H9 (cell line): ENCODE results near the gene CPXM2. TPM values are rescaled to one million over a fixed set of nuclear protein-coding genes. Genes with fewer than 3 reads are reported as not detected.

ENCODE experiments used
- DNase-seq: peaks from one replicate; pipeline ENCODE4 v3.0.0-alpha.2; 2017
- H2AFZ ChIP-seq: one replicate; pipeline ENCODE4 v1.6.1; 2013; ENCODE audit warnings: mild to moderate bottlenecking, low read length, control low read depth, moderate library complexity
- H2AK5ac ChIP-seq: 2 replicates; pipeline ENCODE4 v1.6.1; 2013; ENCODE audit warnings: low read length, control low read depth, mixed read lengths; ENCODE audit not compliant: insufficient read length
- H2BK120ac ChIP-seq: one replicate; pipeline ENCODE4 v1.6.1; 2013; ENCODE audit warnings: low read depth, mild to moderate bottlenecking, low read length, control low read depth, inconsistent platforms; ENCODE audit not compliant: poor library complexity, severe bottlenecking
- H2BK12ac ChIP-seq: 2 replicates; pipeline ENCODE4 v1.6.1; 2013; ENCODE audit warnings: low read length, control low read depth, mixed read lengths, low read depth; ENCODE audit not compliant: insufficient read length
- H2BK15ac ChIP-seq: 2 replicates; pipeline ENCODE4 v1.6.1; 2013; ENCODE audit warnings: low read depth, low read length, control low read depth
- H2BK20ac ChIP-seq: one replicate; pipeline ENCODE4 v1.6.1; 2013; ENCODE audit warnings: low read depth, mild to moderate bottlenecking, low read length, control low read depth, inconsistent platforms; ENCODE audit not compliant: poor library complexity, severe bottlenecking
- H2BK5ac ChIP-seq: 2 replicates; pipeline ENCODE4 v1.6.1; 2013; ENCODE audit warnings: low read length, control low read depth, mixed read lengths; ENCODE audit not compliant: insufficient read length
- H3K14ac ChIP-seq: 2 replicates; pipeline ENCODE4 v1.6.1; 2013; ENCODE audit warnings: low read length, control low read depth; ENCODE audit not compliant: insufficient read depth
- H3K18ac ChIP-seq: 2 replicates; pipeline ENCODE4 v1.6.1; 2013; ENCODE audit warnings: low read depth, mild to moderate bottlenecking, mixed read lengths, low read length, control low read depth; ENCODE audit not compliant: insufficient read length
- H3K23ac ChIP-seq: 2 replicates; pipeline ENCODE4 v1.6.1; 2013; ENCODE audit warnings: low read length, control low read depth, mixed read lengths, low read depth; ENCODE audit not compliant: insufficient read length
- H3K23me2 ChIP-seq: 2 replicates; pipeline ENCODE4 v1.6.1; 2013; ENCODE audit warnings: low read depth, mild to moderate bottlenecking, mixed read lengths, low read length, control low read depth; ENCODE audit not compliant: insufficient read length, poor library complexity, severe bottlenecking
- H3K27ac ChIP-seq: 2 replicates; pipeline ENCODE4 v1.5.1; 2013; ENCODE audit warnings: low read length, control low read depth, mixed read lengths, low read depth; ENCODE audit not compliant: insufficient read length
- H3K27me3 ChIP-seq: 2 replicates; pipeline ENCODE4 v1.6.1; 2013; ENCODE audit warnings: low read length, control low read depth, inconsistent platforms; ENCODE audit not compliant: insufficient read depth
- H3K4ac ChIP-seq: 2 replicates; pipeline ENCODE4 v1.6.1; 2013; ENCODE audit warnings: low read depth, mild to moderate bottlenecking, control low read depth, inconsistent platforms, low read length, moderate library complexity
- H3K4me1 ChIP-seq: 2 replicates; pipeline ENCODE4 v1.6.1; 2013; ENCODE audit warnings: low read length, control low read depth, inconsistent platforms; ENCODE audit not compliant: insufficient read depth
- H3K4me2 ChIP-seq: 2 replicates; pipeline ENCODE4 v1.6.1; 2013; ENCODE audit warnings: low read length, control low read depth, mixed read lengths; ENCODE audit not compliant: insufficient read length, insufficient read depth
- H3K56ac ChIP-seq: 2 replicates; pipeline ENCODE4 v1.6.1; 2013; ENCODE audit warnings: low read depth, mild to moderate bottlenecking, mixed read lengths, low read length, control low read depth; ENCODE audit not compliant: insufficient read length
- H3K79me1 ChIP-seq: 2 replicates; pipeline ENCODE4 v1.6.1; 2013; ENCODE audit warnings: low read depth, mild to moderate bottlenecking, moderate library complexity, low read length, control low read depth, inconsistent platforms; ENCODE audit not compliant: insufficient read depth, poor library complexity, severe bottlenecking
- H3K79me2 ChIP-seq: 2 replicates; pipeline ENCODE4 v1.6.1; 2013; ENCODE audit warnings: low read length, control low read depth, inconsistent platforms; ENCODE audit not compliant: insufficient read depth
- H3K9ac ChIP-seq: 2 replicates; pipeline ENCODE4 v1.6.1; 2013; ENCODE audit warnings: low read length, control low read depth, mixed read lengths; ENCODE audit not compliant: insufficient read length; ENCODE audit errors: extremely low read depth
- H3K9me3 ChIP-seq: one replicate; pipeline ENCODE4 v1.6.1; 2013; ENCODE audit warnings: low read depth, low read length, inconsistent platforms; ENCODE audit not compliant: control insufficient read depth
- H3T11ph ChIP-seq: one replicate; pipeline ENCODE4 v1.6.1; 2013; ENCODE audit warnings: mild to moderate bottlenecking, low read length, control low read depth, inconsistent platforms
- H4K20me1 ChIP-seq: one replicate; pipeline ENCODE4 v1.6.1; 2013; ENCODE audit not compliant: control insufficient read depth, insufficient read length, insufficient read depth
- H4K5ac ChIP-seq: 2 replicates; pipeline ENCODE4 v1.6.1; 2013; ENCODE audit warnings: low read depth, mild to moderate bottlenecking, mixed read lengths, low read length, control low read depth; ENCODE audit not compliant: insufficient read length
- H4K8ac ChIP-seq: replicated peaks from 2 replicates; pipeline ENCODE4 v1.6.1; 2013; ENCODE audit warnings: low read length, control low read depth, mixed read lengths, low read depth; ENCODE audit not compliant: insufficient read length
- H4K91ac ChIP-seq: 2 replicates; pipeline ENCODE4 v1.6.1; 2013; ENCODE audit warnings: low read depth, mild to moderate bottlenecking, moderate library complexity, mixed read lengths, low read length, control low read depth; ENCODE audit not compliant: insufficient read length
- H3K27ac Mint-ChIP-seq, 3 experiments: 2 replicates in 2 of 3; 3 replicates in 1 of 3; pipeline ENCODE4 v1.8.0; 2020 to 2021; ENCODE audit warnings: mixed read lengths in 3 of 3, mild to moderate bottlenecking in 1 of 3, moderate library complexity in 1 of 3
- H3K27me3 Mint-ChIP-seq: 2 replicates; pipeline ENCODE4 v1.8.0; 2021; ENCODE audit warnings: low read depth, mild to moderate bottlenecking, moderate library complexity, mixed read lengths
- H3K36me3 Mint-ChIP-seq, 3 experiments: 2 replicates in 2 of 3; 3 replicates in 1 of 3; pipeline ENCODE4 v1.8.0; 2020 to 2021; ENCODE audit warnings: low read depth in 3 of 3, mixed read lengths in 3 of 3; ENCODE audit not compliant: insufficient read depth in 1 of 3
- H3K4me1 Mint-ChIP-seq, 2 experiments: 2 replicates each; pipeline ENCODE4 v1.8.0; 2020; ENCODE audit warnings: mixed read lengths in 2 of 2
- H3K4me3 Mint-ChIP-seq, 2 experiments: 2 replicates in 1 of 2; 3 replicates in 1 of 2; pipeline ENCODE4 v1.8.0; 2020 to 2021; ENCODE audit warnings: mild to moderate bottlenecking in 2 of 2, mixed read lengths in 2 of 2, moderate library complexity in 1 of 2
- H3K9me3 Mint-ChIP-seq, 2 experiments: 2 replicates in 1 of 2; 3 replicates in 1 of 2; pipeline ENCODE4 v1.8.0; 2020; ENCODE audit warnings: mild to moderate bottlenecking in 2 of 2, mixed read lengths in 2 of 2, moderate library complexity in 1 of 2
- WGBS: extraction: QIAGEN DNeasy Blood & Tissue Kit; methylation state at CpG from one replicate; pipeline ENCODE4 v1.1.7; 2013; ENCODE audit warnings: missing lambda C conversion rate, low lambda C conversion rate, mixed read lengths; ENCODE audit not compliant: insufficient read length; ENCODE audit errors: extremely low coverage; 5-methylcytosine and 5-hydroxymethylcytosine counted together
- total RNA-seq: library from RNA; stranded (reverse); gene quantifications from 2 replicates; pipeline ENCODE4 v1.2.1, GENCODE V29; 2021
- TF ChIP-seq, protein P1 (sequence below): fragments of 200-600 bp; sonication (generic); conservative IDR thresholded peaks from 3 replicates; pipeline ENCODE4 v1.8.0; 2021; ENCODE audit warnings: antibody characterized with exemption, mild to moderate bottlenecking

The CPXM2 gene
- total RNA-seq, 1 experiment from 2014 or later, result 1.7 TPM

- WGBS, result no CpG with 5 or more reads among the region's 7 CpGs
These were observed 132.6 kb downstream of the CPXM2 start for GRCh38 chr10:123759041-123759440.

More at GRCh38 chr10:123759041-123759440, 132.6 kb downstream of the CPXM2 start:
- H3K27ac ChIP-seq, result no peak overlapping the region
- no peak overlapping the region for H3K14ac ChIP-seq
- H3T11ph ChIP-seq, result no peak overlapping the region
- TF ChIP-seq, protein P1, sequence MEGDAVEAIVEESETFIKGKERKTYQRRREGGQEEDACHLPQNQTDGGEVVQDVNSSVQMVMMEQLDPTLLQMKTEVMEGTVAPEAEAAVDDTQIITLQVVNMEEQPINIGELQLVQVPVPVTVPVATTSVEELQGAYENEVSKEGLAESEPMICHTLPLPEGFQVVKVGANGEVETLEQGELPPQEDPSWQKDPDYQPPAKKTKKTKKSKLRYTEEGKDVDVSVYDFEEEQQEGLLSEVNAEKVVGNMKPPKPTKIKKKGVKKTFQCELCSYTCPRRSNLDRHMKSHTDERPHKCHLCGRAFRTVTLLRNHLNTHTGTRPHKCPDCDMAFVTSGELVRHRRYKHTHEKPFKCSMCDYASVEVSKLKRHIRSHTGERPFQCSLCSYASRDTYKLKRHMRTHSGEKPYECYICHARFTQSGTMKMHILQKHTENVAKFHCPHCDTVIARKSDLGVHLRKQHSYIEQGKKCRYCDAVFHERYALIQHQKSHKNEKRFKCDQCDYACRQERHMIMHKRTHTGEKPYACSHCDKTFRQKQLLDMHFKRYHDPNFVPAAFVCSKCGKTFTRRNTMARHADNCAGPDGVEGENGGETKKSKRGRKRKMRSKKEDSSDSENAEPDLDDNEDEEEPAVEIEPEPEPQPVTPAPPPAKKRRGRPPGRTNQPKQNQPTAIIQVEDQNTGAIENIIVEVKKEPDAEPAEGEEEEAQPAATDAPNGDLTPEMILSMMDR, result no peak
- peaks cover 34 to 37% of the 10 kb centered on the region in 2 experiments for H3K4me1 Mint-ChIP-seq
- no peaks in the 10 kb centered on the region for H3K27me3 ChIP-seq
- H3K4ac ChIP-seq, result no peak overlapping the region
- no peak overlapping the region for H3K4me3 Mint-ChIP-seq
- peaks cover 11% of the 10 kb centered on the region; the same call in 1 of the 2 replicates for H3K4me1 ChIP-seq
- no peaks in the 10 kb centered on the region for H3K79me1 ChIP-seq
- H3K36me3 Mint-ChIP-seq, result no peaks in the 10 kb centered on the region
- H3K79me2 ChIP-seq, result no peaks in the 10 kb centered on the region
- no peak overlapping the region for H3K9ac ChIP-seq
- H3K4me2 ChIP-seq, result no peak overlapping the region
- H3K9me3 Mint-ChIP-seq, result no peaks in the 10 kb centered on the region
- no peak overlapping the region for H2AFZ ChIP-seq
- H2BK20ac ChIP-seq, result no peak overlapping the region
- H3K18ac ChIP-seq, result no peak overlapping the region
- H4K91ac ChIP-seq, result no peak overlapping the region
- no peak overlapping the region for H2AK5ac ChIP-seq
- no peak overlapping the region for H4K8ac ChIP-seq
- H3K27ac Mint-ChIP-seq, result 0 out of 7 replicates have a peak overlapping the region, but pooled peaks of 1 of the 3 experiments have one; percentile 37
- no peak overlapping the region for H2BK5ac ChIP-seq
- no peaks in the 10 kb centered on the region; the same call in 1 of the 2 replicates for H3K27me3 Mint-ChIP-seq
- H4K20me1 ChIP-seq, result no peaks in the 10 kb centered on the region
- H3K23ac ChIP-seq, result no peak overlapping the region
- no peak overlapping the region for H2BK12ac ChIP-seq
- no peak overlapping the region for H4K5ac ChIP-seq
- no peak overlapping the region for H2BK15ac ChIP-seq
- H3K9me3 ChIP-seq, result no peaks in the 10 kb centered on the region
- no peaks in the 10 kb centered on the region for H3K23me2 ChIP-seq
- no peak for DNase-seq
- no peak overlapping the region for H3K56ac ChIP-seq
- H2BK120ac ChIP-seq, result no peak overlapping the region
